Parathyroid adenoma (tissue), 2 donors: ENCODE results near the gene LIN28A.

Experiments
- H2AFZ ChIP-seq: fragments of 300-600 bp; sonication (generic); one replicate; pipeline ENCODE4 v1.7.0; 2017; ENCODE audit warnings: antibody characterized with exemption, mild to moderate bottlenecking
- H3K27ac ChIP-seq: fragments of 300-600 bp; sonication (generic); one replicate; pipeline ENCODE4 v1.7.0; 2017
- H3K27me3 ChIP-seq: fragments of 300-600 bp; sonication (generic); one replicate; pipeline ENCODE4 v1.7.0; 2017; ENCODE audit warnings: low read length; ENCODE audit not compliant: control insufficient read depth, insufficient read depth
- H3K36me3 ChIP-seq: fragments of 300-600 bp; sonication (generic); one replicate; pipeline ENCODE4 v1.7.0; 2017; ENCODE audit warnings: low read length; ENCODE audit not compliant: control insufficient read depth, insufficient read depth
- H3K4me1 ChIP-seq: fragments of 300-600 bp; sonication (generic); one replicate; pipeline ENCODE4 v1.7.0; 2017; ENCODE audit warnings: control low read depth
- H3K4me2 ChIP-seq: fragments of 300-600 bp; sonication (generic); one replicate; pipeline ENCODE4 v1.7.0; 2017; ENCODE audit warnings: low read length
- H3K4me3 ChIP-seq: fragments of 300-600 bp; sonication (generic); one replicate; pipeline ENCODE4 v1.7.0; 2017; ENCODE audit warnings: low read depth, low read length
- H3K79me2 ChIP-seq: fragments of 300-600 bp; sonication (generic); one replicate; pipeline ENCODE4 v1.7.0; 2017; ENCODE audit warnings: control low read depth
- H3K9ac ChIP-seq: fragments of 300-600 bp; sonication (generic); one replicate; pipeline ENCODE4 v1.7.0; 2017; ENCODE audit warnings: mild to moderate bottlenecking
- H3K9me3 ChIP-seq: fragments of 300-600 bp; sonication (generic); one replicate; pipeline ENCODE4 v1.7.0; 2017; ENCODE audit warnings: low read length; ENCODE audit not compliant: control insufficient read depth
- TF ChIP-seq, protein P1 (sequence below): fragments of 300-600 bp; sonication (generic); IDR thresholded peaks from one replicate; pipeline ENCODE4 v1.7.0; 2017; ENCODE audit warnings: antibody characterized with exemption, mild to moderate bottlenecking
- donor health status: primary hyperparathyroidism.

LIN28A gene

DNA sequence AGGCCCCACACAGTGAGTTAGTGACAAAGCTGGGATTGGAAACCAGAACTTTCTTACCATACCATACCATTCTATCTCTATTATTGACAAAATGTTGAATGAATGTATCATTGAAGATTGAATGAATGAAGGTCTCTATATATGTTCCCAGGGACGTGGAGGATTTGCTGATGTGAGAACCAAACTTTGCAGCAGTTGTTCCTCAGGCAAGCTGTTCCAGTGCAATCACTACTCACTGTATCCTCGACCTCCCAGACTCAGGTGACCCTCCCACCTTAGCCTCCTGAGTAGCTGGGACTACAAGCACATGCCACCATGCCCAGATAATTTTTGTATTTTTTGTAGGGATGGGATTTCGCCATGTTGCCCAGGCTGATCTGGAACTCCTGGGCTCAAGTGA, 11.6 kb upstream of the LIN28A start:
- Histone ChIP-seq H3K4me2 (no peak overlapping the region), H3K4me1 (no peaks in the 10 kb centered on the region), H3K27ac (no peak overlapping the region), H3K79me2 (no peaks in the 10 kb centered on the region), H3K36me3 (no peaks in the 10 kb centered on the region), H3K9ac (no peak overlapping the region), H3K4me3 (no peak overlapping the region), H2AFZ (no peak overlapping the region), H3K27me3 (no peaks in the 10 kb centered on the region), H3K9me3 (no peaks in the 10 kb centered on the region)
- TF ChIP-seq, protein P1, sequence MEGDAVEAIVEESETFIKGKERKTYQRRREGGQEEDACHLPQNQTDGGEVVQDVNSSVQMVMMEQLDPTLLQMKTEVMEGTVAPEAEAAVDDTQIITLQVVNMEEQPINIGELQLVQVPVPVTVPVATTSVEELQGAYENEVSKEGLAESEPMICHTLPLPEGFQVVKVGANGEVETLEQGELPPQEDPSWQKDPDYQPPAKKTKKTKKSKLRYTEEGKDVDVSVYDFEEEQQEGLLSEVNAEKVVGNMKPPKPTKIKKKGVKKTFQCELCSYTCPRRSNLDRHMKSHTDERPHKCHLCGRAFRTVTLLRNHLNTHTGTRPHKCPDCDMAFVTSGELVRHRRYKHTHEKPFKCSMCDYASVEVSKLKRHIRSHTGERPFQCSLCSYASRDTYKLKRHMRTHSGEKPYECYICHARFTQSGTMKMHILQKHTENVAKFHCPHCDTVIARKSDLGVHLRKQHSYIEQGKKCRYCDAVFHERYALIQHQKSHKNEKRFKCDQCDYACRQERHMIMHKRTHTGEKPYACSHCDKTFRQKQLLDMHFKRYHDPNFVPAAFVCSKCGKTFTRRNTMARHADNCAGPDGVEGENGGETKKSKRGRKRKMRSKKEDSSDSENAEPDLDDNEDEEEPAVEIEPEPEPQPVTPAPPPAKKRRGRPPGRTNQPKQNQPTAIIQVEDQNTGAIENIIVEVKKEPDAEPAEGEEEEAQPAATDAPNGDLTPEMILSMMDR: no peak

DNA sequence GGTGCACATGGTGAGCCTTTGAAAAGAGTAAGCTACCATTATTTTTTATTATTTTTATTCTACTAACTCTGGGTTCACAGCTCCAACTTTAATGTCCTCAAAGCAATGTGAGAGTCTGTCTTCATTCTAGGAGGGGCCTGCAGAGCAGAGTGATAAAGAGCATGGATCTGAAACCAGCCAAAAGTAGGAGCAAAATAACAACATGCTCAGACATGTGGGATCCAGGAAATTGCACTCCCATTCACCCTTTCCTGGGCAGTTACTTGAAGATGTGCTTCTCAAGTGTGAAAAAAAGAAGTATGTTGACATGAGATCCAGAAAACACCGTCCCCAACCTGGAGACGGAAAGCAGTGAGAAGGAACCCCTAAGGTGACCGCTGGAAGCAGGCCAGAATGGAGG, 8.7 kb upstream of the LIN28A start:
- H3K27ac ChIP-seq: no peak overlapping the region
- no peaks in the 10 kb centered on the region for H3K4me1 ChIP-seq
- no peaks in the 10 kb centered on the region for H3K27me3 ChIP-seq
- no peaks in the 10 kb centered on the region for H3K9me3 ChIP-seq
- H3K9ac ChIP-seq: no peak overlapping the region
- no peaks in the 10 kb centered on the region for H3K36me3 ChIP-seq
- H3K4me3 ChIP-seq: no peak overlapping the region
- H2AFZ ChIP-seq: no peak overlapping the region
- H3K4me2 ChIP-seq: no peak overlapping the region
- H3K79me2 ChIP-seq: no peaks in the 10 kb centered on the region
- TF ChIP-seq, protein P1: no peak

DNA sequence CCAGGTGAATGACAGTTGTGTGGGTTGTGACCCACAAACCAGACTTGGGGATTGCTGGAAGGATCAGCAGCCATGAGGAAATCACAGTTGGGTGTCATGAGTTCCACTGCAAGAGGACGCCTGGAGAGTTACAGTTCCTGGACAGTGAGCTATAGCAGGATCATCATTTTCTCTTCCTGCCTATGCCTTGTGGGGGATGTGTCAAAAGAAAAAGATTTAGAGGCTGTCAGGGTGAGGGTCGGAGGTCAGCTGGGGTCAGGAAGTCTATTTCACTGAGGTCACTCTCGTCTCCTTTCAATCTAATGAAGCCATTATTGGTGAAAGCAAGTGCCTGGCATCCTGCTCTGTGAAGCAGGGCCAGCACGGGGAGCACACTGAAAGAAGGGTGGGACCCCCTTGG, 7.0 kb upstream of the LIN28A start:
- H3K27me3 ChIP-seq: no peaks in the 10 kb centered on the region
- TF ChIP-seq, protein P1: no peak
- no peak overlapping the region for H3K9ac ChIP-seq

DNA sequence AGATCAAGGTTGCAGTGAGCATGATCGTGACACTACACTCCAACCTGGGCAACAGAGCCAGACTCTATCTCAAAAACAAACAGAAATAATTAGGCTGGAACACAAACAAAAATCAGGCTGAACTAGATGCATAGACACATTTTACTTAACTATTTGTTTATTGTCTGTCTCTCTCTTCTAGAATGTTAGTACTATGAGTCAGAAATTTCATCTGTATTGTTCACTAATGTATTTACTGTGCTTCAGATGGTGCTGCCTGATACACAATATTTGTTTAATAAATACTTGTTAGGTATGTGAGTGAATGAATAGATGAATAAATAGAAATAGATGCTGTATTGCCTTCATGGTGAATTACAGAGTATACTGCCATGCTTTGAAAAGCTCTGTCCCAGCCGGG, 6.0 kb upstream of the LIN28A start:
- TF ChIP-seq, protein P1: no peak
- no peaks in the 10 kb centered on the region for H3K27me3 ChIP-seq
- no peaks in the 10 kb centered on the region for H3K79me2 ChIP-seq
- no peaks in the 10 kb centered on the region for H3K36me3 ChIP-seq
- no peak overlapping the region for H3K4me2 ChIP-seq
- no peak overlapping the region for H3K9ac ChIP-seq
- no peak overlapping the region for H3K4me3 ChIP-seq
- H3K4me1 ChIP-seq: no peaks in the 10 kb centered on the region
- H2AFZ ChIP-seq: no peak overlapping the region
- no peaks in the 10 kb centered on the region for H3K9me3 ChIP-seq
- no peak overlapping the region for H3K27ac ChIP-seq

More for the DNA sequence above, 7.0 kb upstream of the LIN28A start:
- no peaks in the 10 kb centered on the region for H3K9me3 ChIP-seq
- H3K79me2 ChIP-seq: no peaks in the 10 kb centered on the region
- H3K27ac ChIP-seq: no peak overlapping the region
- H3K36me3 ChIP-seq: no peaks in the 10 kb centered on the region
- no peaks in the 10 kb centered on the region for H3K4me1 ChIP-seq
- H3K4me2 ChIP-seq: no peak overlapping the region
- no peak overlapping the region for H3K4me3 ChIP-seq
- H2AFZ ChIP-seq: no peak overlapping the region

DNA sequence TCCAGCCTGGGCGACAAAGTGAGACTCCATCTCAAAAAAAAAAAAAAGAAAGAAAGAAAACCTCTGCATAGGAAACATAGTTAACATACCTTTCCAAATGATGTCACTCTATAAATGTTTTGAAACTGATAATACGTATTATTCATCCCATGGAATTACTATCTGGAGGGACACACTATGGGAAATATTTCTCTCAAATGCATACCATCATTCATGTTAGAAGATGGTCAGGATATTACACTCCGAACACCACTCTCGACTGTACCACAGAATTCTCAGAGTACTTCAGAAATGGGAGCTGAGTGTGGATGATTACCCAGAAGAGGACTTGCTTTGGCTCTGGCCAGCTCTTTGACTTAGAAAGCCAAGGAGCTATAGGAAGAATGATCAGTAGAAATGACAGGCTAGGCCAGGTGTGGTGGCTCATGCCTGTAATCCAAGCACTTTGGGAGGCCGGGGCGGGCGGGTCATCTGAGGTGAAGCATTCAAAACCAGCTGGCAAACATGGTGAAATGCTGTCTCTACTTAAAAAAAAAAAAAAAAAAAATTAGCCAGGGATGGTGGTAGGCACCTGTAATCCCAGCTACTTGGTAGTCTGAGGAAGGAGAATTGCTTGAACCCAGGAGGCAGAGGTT, 5.2 kb upstream of the LIN28A start:
- Histone ChIP-seq H3K4me3 (no peak overlapping the region), H2AFZ (no peak overlapping the region), H3K9me3 (no peaks in the 10 kb centered on the region), H3K79me2 (no peaks in the 10 kb centered on the region), H3K36me3 (no peaks in the 10 kb centered on the region), H3K27me3 (no peaks in the 10 kb centered on the region), H3K27ac (no peak overlapping the region), H3K4me1 (no peaks in the 10 kb centered on the region), H3K9ac (no peak overlapping the region), H3K4me2 (no peak overlapping the region)
- TF ChIP-seq, protein P1: no peak
